ENCODE measurements around the gene KAT6B. TPM values are rescaled to one million over a fixed set of nuclear protein-coding genes. Genes with fewer than 3 reads are reported as not detected.
"Not testable (repeated sequence)": the region's sequence is repeated elsewhere in the genome, so short reads cannot be mapped to it uniquely, and the experiment has no call there.

The KAT6B gene
- total RNA-seq, 1 donor from 2014 or later = 42.6 TPM

GRCh38 chr10:74877054-74877453 is 50.7 kb downstream of the KAT6B start:
- intact Hi-C loops (cut with DNase I); DNase-seq (ENCODE audit: missing footprints); ATAC-seq: not testable (repeated sequence)

GRCh38 chr10:74877898-74878297 is 51.5 kb downstream of the KAT6B start:
- ATAC-seq = no peak
- intact Hi-C loops (cut with DNase I) = no loop called here
- DNase-seq (ENCODE audit: missing footprints) = no peak

- intact Hi-C loops (cut with DNase I) = no loop called here
- DNase-seq (ENCODE audit: missing footprints) (no peak), ATAC-seq (no peak)
Measured at GRCh38 chr10:74880041-74880440, 53.6 kb downstream of the KAT6B start.

GRCh38 chr10:74881253-74881884 is 55.0 kb downstream of the KAT6B start:
- intact Hi-C loops (cut with DNase I) = no loop called here
- no peak for ATAC-seq
- DNase-seq (ENCODE audit: missing footprints) = no peak

- no peak for DNase-seq (ENCODE audit: missing footprints)
- intact Hi-C loops (cut with DNase I) = no loop called here
- ATAC-seq = no peak
Measured at GRCh38 chr10:74882427-74882826, 56.0 kb downstream of the KAT6B start.

- intact Hi-C loops (cut with DNase I) = no loop called here
- DNase-seq (ENCODE audit: missing footprints) = no peak
- no peak for ATAC-seq
Measured at GRCh38 chr10:74882831-74883230, 56.4 kb downstream of the KAT6B start.

- intact Hi-C loops (cut with DNase I) = no loop called here
- DNase-seq (ENCODE audit: missing footprints) = no peak
- ATAC-seq = no peak
Measured at GRCh38 chr10:74883428-74883827, 57.0 kb downstream of the KAT6B start.

GRCh38 chr10:74887614-74888284 is 61.3 kb downstream of the KAT6B start:
- ATAC-seq = no peak

GRCh38 chr10:74888962-74889661 is 62.7 kb downstream of the KAT6B start:
- intact Hi-C loops (cut with DNase I) = no loop called here
- no peak for ATAC-seq
- DNase-seq (ENCODE audit: missing footprints) = no peak

More at GRCh38 chr10:74887614-74888284, 61.3 kb downstream of the KAT6B start:
- intact Hi-C loops (cut with DNase I) = no loop called here
- DNase-seq (ENCODE audit: missing footprints) = no peak

- ATAC-seq = no peak
- intact Hi-C loops (cut with DNase I) = no loop called here
- no peak for DNase-seq (ENCODE audit: missing footprints)
Measured at GRCh38 chr10:74889662-74889998, 63.2 kb downstream of the KAT6B start.

GRCh38 chr10:74890460-74890859 is 64.1 kb downstream of the KAT6B start:
- DNase-seq (ENCODE audit: missing footprints) = no peak
- ATAC-seq = no peak
- intact Hi-C loops (cut with DNase I) = loop anchor here (5.0 kb wide), 1 partner anchor 38 kb away; no protein-coding TSS in a partner anchor

- ATAC-seq (no peak), DNase-seq (ENCODE audit: missing footprints) (no peak)
- intact Hi-C loops (cut with DNase I) = loop anchor here (5.0 kb wide), 1 partner anchor 39 kb away; no protein-coding TSS in a partner anchor
Measured at GRCh38 chr10:74891053-74891452, 64.7 kb downstream of the KAT6B start.

- ATAC-seq (no peak), DNase-seq (ENCODE audit: missing footprints) (no peak)
- intact Hi-C loops (cut with DNase I) = loop anchor here (5.0 kb wide), 1 partner anchor 41 kb away; no protein-coding TSS in a partner anchor
Measured at GRCh38 chr10:74892839-74893238, 66.4 kb downstream of the KAT6B start.

- intact Hi-C loops (cut with DNase I) = loop anchor here (5.0 kb wide), 1 partner anchor 41 kb away; no protein-coding TSS in a partner anchor
- not testable (repeated sequence) for DNase-seq (ENCODE audit: missing footprints); ATAC-seq
Measured at GRCh38 chr10:74893329-74893728, 66.9 kb downstream of the KAT6B start.

GRCh38 chr10:74896788-74897527 is 70.6 kb downstream of the KAT6B start:
- intact Hi-C loops (cut with DNase I) = no loop called here
- DNase-seq (ENCODE audit: missing footprints) = no peak
- no peak for ATAC-seq

- intact Hi-C loops (cut with DNase I) = no loop called here
- ATAC-seq (no peak), DNase-seq (ENCODE audit: missing footprints) (no peak)
Measured at GRCh38 chr10:74898201-74898976, 72.0 kb downstream of the KAT6B start.

- intact Hi-C loops (cut with DNase I) = no loop called here
- ATAC-seq (no peak), DNase-seq (ENCODE audit: missing footprints) (no peak)
Measured at GRCh38 chr10:74900297-74900696, 73.9 kb downstream of the KAT6B start.

- DNase-seq (ENCODE audit: missing footprints) (no peak), ATAC-seq (no peak)
- intact Hi-C loops (cut with DNase I) = no loop called here
Measured at GRCh38 chr10:74901301-74901700, 74.9 kb downstream of the KAT6B start.

Measured in Right ventricle myocardium inferior (tissue), 1 donor.